ENCODE measurements around the gene SPHK2. TPM values are rescaled to one million over a fixed set of nuclear protein-coding genes. Genes with fewer than 3 reads are reported as not detected.

SPHK2 gene
- total and polyA plus RNA-seq, 2 of the 8 experiments (the other 6 are each of a cell fraction or from before 2014, with no cell fraction given): 43.9 to 60.9 TPM

GRCh38 chr19:48600679-48601417, 18.5 kb upstream of the SPHK2 start (continued):
- TF ChIP-seq CTBP2 (IDR thresholded peaks at IDR 0.05; ENCODE audit: borderline replicate concordance, insufficient read depth, insufficient read length, low read length) (no peak), NRF1 (IDR thresholded peaks at IDR 0.05; ENCODE audit: low read depth, low read length) (no peak), CHD2 (IDR thresholded peaks at IDR 0.05; ENCODE audit: low read length) (no peak), POLR2AphosphoS5 (IDR thresholded peaks at IDR 0.05; ENCODE audit: low read depth, low read length) (no peak), EZH2 (IDR thresholded peaks at IDR 0.05; ENCODE audit: low read depth, low read length, severe bottlenecking) (no peak), PHF8 (conservative IDR thresholded peaks at IDR 0.05; ENCODE audit: low read depth, low read length) (no peak), ZNF274 (IDR thresholded peaks at IDR 0.05; ENCODE audit: borderline replicate concordance, extremely low read depth, low read length) (no peak), KDM1A (IDR thresholded peaks at IDR 0.05; ENCODE audit: borderline replicate concordance, low read length) (no peak), KDM5A (IDR thresholded peaks at IDR 0.05; ENCODE audit: low read length) (no peak), ATF3 (IDR thresholded peaks at IDR 0.05; ENCODE audit: insufficient read depth, low read depth, low read length) (no peak)

Measured in H1 (cell line).